Amygdala (tissue), 56 donors: ENCODE measurements around the gene IKZF2.

Experiments used
- DNase-seq, 56 donors: peaks; one replicate each; lab custom pipeline; 2025; lab: John Stamatoyannopoulos, UW

IKZF2 gene

DNA sequence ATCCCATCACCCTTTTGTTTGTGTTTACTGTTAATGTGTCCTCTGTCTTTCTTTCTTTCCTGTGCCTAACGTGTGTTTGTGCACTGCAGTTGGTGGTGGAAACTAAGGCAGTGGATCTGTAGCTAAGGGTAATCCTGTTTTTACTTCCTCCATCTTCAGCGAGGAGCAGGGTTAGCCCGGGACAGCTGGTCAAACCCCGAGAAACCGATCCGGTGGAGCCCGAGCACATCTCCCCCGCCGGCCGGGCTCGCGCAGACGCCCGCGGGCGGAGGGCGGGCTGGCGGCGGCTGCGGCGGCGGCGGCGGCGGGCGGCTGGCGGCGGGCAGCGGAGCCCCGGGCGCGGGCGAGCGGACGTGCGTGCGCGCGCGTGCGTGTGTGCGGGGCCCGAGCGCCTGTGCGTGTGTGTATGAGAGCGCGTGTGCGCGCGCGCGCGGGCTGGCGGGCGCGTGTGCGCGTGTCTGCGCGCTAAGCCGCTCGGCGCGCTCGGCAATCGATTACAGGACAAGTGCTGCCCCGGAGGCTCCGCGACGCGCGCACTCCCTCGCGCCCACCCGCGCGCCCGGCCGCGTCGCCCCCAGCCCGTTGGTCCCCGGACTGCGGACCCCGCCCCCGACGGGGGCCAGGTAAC, at the start of gene IKZF2:
TSS of gene IKZF2 (minus strand) at position 176 of the 628 bp plus-strand sequence. CDS start 2,983 bp downstream, outside the sequence.
- DNase-seq, result peak; percentile 27 to 92 (median 76)

DNA sequence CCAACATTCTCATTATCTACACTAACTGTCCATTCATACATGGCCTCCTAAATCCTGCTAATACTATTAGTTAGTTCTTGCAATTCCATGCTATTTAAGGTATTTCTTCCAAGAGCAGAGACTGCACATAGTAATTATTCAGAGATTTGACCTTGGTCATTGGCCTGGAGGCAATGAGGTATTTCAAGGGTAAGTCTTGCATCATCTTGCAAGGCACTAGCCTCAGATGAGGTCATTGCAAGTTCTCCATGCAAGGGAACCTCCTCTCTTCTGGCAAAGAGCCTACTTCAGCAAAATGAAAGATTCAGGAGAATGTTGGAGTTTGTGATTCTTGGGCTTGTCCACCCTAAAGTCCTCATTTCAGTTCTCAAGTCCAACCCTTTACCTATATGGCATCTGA, 48.5 kb upstream of the IKZF2 start:
- DNase-seq, result no peak

DNA sequence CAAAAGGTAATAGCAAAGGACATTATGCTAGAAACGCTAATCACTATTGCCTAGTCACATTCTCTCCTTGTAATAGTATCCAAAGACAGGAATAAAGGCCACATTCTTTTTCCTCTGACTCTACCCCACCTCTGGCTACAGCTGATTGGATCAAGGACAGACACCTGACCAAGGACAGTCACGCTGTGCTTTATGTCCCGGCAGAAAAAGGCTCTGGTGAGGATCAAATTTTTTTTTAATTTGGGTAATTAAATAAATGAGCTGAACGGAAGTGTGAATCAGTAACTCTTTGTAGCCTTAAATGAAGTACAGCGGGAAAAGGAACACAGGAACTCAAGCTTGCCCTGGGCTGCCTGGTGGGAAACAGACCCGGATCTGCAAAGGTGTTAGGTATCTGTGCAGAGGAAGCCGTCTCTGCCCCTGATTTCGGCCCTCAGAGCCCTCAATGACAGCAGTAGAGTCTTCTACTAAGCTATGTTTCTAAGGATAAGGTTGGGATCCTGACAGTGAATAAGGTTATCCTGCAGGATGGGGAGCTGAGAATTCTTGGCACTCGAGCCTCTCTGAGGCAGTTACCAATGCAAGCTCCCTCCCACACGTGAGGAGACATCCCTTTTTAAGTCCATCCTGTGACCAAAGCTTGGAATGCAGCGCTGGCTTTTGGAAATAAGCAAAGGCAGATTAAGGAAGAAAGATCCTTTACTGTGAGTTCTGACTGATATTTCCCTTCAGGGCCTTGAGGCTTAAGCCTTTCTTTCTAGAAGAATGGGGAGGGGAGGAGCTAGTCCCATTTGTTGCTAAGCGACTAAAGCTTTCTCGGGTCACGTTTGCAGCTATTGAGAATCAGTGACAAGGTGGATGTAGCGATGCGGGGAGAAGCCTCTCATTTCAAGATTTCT, 37.8 kb upstream of the IKZF2 start:
- DNase-seq, result peak in 7 of 56 donors; percentile 0 to 36 (median 2)

DNA sequence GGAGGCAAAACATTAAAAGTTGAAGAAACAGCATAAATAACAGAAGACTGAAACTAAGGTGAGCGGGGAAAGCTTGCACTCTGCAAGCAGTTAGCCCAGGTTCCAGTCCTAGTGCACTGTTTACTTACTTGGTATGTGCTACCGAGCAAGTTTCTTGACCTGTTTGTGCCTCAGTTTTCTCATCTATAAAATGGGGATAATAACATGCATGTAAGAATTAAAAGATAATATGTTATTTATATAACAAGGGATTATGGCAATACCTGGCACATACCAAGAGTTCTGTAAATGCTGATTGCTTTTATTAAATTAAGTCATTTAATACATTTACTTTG, 37.1 kb upstream of the IKZF2 start:
- DNase-seq, result no peak

DNA sequence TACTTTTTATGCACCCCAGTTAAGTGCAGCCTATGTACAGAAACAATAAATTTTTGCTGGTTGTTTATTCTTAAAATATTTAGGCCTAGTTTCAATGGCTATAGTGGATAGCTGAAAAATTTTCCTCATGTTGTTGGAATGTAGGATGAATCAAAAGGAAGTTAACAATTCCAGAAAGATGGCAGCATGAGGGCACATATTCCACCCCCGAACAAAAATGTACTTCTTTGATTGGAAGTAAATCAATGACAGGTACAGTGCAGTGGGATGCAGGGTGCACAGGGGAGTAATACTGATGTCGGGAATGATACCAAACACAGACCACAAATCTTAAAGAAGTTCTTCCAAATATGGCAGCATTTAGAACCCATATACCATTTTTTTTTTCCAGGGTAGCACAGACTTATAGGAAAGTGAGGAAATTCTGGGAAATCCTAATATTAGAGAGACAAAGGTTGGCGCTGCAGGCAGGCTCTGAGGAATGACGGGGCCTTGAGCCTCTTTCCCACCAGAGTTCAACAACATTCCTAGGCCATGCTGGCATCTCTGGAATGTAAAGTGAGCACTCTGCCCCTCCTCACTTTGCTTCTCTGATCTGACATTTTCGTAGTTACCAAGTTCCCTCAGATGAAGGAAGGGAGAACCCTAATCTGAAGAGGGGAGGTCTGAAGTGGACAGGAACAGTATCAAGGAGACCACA, 36.6 kb upstream of the IKZF2 start:
- no peak for DNase-seq

DNA sequence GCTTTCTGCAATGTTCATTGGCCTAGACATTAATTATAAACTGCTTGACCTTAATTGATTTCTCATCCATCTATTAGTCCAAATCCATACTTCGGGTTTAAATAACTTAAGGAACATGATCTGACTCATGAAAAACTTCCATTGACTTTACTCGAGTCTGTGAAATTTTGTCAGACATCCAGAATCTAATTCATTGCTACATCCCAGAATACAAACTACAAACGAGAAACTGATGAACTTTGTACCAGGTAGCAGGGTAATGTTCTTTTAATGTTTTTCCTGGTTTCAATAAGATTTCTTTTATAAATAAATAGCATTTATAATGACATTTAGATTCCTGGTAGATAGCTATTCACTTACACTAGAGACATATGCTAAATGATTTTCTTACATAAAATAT, 36.0 kb upstream of the IKZF2 start:
- no peak for DNase-seq

DNA sequence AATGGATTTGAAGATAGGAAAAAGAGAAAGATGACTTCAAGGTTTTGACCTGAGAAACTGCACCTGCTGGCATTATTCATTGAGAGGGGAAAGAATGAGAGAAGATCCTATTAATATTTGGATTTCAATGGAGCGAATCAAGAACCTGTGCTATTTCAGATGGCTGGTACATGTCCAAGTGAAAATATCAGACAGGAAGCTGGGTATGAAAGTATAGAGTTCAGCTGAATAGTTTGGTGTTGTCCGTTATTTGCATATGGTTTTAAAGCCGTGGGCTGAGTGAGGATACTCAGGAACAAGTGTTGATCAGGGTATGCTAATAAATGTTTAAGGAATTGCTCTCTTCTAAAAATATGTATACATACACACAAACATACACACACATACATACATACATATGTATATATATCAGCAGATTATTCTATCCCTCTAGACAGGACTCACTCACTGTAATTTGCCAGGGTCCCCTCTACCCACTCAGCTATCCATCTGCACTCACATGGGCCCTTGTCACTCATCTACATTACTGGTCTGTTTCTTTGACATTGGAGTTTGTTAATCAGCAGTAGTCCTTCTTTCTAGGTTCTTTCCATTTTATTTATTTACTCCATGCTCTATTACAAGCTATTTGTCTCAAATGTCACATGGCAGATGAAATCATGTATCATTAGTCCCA, 33.9 kb upstream of the IKZF2 start:
- no peak for DNase-seq

DNA sequence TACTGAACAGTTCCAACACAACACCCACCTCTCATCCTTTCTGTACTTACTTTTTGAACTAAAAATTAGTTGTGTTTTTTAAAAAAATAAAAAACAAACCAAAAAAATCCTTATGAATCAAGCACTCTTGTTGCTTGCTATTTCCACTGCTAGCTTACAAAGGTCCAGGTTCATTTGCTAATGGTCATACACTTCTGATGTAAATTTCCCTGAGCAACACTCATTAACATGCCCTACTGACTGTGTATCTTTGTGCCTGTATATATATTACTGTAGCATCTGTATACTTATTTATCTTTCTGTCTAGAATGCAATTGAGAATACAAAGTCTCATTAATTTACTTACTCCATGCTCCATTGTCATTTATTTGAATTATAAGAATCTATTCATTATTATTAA, 30.3 kb upstream of the IKZF2 start:
- no peak for DNase-seq

DNA sequence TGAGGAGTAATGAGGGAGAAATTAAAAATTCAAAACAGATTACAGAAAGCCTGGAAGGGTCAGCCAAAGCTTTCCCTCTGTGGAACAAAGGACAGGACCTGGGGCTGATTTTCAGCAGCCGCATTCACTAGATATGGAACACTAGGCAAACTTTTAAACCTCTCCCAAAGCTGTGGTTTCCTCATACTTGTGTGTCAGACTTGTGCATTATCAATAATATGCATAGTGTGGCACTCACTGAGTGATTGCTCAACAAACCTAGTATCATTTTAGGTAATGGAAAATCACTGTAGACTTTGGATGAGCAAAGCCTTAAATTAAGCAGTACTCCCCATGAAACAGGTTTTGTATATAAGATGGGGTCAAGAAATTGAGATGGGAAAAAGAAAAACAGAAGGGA, 26.3 kb upstream of the IKZF2 start:
- no peak for DNase-seq

DNA sequence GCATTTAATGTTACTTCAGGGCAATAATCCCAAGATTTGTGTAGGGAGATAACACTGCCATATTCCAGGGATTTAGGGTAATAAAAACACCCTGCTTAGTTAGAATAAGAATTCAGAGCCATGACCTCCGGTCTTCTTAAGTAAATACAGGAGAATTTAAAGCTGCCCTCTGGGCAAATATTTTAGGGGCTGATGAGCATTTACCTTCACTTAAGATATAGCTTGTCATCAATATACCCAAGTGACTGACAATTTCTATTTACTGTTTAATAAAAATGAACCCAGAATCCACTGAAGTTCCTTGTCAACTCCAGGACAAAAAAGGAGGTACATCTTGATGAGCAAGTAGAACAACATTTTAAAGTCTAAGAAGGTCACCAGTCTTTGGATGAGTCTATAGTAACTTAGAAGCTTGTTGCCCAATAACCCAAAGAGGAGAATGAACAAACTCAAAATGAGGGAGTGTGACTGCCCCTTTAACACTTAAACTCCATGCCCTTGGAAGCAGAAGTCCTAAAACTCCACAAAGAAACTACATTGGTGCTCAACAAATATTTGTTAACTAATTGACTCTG, 24.3 kb upstream of the IKZF2 start:
- no peak for DNase-seq

DNA sequence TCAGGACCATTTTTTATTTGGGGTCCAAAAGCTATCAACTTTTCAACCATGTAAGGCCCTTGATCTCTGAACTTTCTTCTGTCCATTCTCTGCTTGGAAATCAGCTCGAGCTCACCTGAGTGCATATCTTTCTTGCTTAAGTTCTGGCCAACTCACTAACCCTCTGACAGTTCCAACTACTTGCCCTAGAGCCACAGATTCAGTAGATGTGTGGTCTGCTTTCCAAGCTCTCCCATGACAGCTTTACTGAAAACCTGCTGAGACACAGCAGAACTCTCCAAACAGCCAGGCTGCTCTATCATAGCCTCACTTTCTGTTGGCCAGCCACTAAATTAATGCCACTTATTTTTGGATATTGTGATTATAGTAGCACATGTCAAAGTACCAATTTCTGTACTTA, 21.2 kb upstream of the IKZF2 start:
- no peak for DNase-seq

DNA sequence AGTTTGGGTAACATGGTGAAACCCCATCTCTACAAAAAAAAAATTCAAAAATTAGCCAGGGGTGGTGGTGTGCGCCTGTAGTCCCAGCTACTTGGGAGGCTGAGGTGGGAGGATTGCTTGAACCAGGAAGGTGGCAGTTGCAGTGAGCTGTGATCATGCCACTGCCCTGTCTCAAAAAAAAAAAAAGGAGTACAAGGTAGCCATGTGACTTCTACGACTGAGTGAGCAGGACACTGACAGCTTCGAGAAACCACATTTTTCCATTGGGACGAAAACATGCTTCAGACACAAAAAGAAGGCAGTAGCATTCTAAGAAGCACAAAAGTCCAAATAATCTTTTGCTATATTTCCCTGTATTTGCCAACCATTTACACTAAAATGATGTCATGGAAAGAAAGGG, 19.7 kb upstream of the IKZF2 start:
- no peak for DNase-seq

DNA sequence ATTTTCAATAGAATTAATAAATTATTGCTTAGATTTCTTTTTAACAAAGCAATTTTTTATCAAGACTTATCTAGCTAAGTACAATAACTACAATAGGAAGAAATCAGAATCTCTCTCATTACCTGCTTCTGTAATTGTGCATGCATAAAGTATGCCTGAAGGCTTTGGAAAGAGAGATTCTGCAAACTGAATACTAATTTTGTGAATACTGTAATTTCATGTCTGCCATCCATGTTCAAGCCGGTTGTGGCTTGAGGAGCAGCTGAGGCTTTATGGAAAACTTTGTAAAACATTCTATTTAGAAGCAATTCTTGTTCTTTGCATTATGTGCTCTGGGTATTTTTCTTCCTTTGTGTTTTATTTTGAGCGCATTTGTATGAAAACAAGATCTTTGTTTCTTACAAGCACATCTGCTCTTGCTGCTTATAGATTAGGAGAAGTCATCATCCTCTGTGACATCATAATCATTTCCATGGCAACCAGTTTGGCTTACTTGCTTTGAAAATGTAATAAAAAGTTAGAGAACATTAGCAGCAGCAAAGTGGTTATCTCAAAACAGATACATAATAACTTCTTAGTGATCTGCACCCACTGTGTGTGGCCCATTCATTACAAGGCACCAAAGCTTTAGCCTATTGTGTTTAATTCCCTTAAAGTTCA, 16.0 kb upstream of the IKZF2 start:
- DNase-seq, result no peak

DNA sequence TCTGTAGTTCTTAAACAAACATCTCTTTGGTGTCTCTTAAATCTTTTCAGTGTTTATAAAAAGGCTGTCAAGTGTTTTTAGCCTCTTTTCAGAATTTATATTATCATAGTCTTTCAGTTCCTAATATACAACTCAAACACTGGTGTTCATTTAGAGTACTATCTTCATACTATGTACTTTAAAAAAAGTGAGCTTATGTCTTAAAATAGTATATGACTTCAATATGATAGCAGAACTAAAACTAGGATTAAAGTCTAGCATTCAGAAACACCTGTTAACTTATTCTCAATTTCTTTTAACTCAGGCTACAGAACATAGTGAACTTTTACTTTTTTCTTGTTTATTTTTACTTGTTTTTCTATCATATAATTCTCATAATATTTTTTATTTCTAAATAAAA, 14.7 kb upstream of the IKZF2 start:
- no peak for DNase-seq

DNA sequence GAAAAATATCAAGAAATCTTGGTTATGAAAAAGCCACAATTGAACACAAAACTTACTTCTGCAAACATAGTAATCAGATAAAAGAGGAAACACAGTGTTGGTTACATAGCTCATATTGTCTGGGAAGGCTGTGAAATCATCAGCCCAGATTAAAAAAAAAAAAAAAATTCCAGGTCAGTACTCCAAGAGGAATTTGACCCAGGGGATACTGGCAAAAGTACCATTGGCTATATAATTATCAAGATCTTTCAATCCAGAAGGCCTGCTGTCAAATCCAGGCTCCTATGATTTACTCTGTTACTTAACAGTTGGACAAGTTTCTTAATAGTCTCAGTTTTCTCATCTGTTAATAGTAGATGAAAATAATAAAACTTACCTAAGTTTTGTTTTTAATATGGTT, 12.9 kb upstream of the IKZF2 start:
- DNase-seq, result no peak

DNA sequence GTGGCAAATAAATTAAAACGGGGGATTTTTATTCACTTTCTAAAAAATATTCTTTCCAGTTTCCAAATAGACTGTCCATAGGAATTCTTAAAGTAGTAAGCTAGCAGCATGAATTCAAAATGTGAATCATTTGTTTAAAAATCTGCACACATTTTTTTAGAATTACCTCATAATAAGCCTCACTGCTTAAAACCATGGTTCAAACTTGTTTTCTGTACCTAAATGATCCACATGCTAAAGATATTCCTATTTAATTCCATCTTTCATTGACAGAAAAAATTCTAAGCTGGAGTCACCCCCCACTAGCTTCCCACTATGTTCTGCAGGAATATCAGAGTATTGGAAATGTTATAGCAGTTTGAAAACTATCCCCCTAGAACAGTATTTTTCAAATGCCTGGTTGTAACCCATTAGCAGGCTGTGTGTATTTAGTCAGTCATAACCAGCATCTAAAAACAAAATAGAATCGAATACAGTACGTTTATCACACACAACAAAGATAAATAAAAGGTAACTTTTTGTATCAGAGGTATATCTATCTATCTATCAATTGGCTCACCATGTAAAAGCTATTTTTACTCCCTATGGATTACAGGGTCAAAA, 11.2 kb upstream of the IKZF2 start:
- no peak for DNase-seq

DNA sequence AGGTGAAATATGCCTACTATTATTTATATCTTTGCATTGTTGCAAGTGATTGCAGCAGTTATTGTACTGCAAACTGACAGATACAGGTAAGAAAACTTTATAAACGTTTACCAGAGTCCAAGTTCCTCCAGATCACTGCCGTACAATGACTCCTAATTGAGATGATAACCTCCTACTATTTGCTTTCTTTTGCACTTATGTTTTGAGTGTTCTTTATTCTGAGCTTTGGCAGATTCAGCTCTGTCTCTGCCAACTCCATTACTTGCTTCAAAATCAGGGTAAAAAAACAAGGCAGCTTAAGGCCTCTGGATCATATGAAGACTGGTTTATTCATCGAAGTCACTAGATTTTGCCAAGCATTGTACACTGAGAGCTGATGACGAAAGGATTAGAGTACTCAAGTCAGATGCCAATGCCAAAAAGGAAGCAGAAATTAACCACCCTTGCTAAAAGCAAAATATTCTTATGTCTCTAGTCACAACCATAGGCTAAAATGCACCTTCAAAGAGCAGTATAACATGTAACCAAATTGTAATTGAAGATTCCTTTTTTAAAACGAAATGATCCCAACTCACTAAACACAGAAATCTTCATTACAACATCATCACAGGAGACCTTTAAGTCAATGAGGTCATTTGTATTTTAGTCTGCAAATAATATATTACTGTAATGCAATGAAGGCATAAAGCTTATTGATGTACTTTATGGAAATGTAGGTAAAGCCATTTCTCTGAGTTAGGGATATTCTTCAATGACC, 10.5 kb upstream of the IKZF2 start:
- DNase-seq, result no peak

DNA sequence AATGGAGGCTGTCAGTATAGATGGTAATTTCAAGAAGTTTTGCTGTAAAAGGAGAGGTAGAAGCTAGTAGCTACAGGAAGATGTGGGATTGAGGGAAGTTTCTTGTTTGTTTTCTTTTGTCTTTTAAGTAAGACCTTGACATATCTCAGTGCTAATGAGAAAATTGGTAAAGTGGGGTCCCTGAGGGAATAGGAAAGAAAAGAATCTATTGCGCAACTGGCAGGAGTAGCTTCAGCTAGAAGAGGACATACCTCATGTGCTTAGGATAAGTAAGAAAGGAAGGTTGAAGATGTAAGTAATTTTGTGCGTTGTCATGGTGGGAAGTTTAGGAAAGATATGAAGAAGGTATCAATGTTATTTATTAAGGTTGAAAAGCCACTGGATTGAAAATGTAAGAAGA, 8.4 kb upstream of the IKZF2 start:
- DNase-seq, result no peak

DNA sequence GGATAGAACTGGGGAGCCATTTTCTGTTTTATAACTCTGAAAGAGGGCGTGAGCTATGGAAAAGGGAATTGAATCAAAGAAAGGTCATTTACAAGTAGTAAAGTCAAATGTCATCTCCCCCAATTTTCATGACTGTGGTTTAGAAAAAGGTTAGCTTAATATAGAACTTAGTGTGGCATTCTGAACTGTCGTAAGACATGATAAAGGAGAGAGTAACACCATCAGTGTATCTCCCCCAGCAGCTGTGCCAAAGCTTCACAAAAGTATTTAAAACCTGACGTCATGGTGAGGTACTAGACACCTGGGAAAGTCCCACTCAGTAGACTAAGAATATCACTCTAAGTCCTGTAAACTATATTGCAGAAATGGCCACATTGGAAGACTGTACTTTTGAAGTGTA, 5.8 kb upstream of the IKZF2 start:
- DNase-seq, result no peak
